Measurements from ENCODE around the gene WBP2. TPM values are rescaled to one million over a fixed set of nuclear protein-coding genes. Genes with fewer than 3 reads are reported as not detected.
A peak's percentile ranks its signal among the peaks of the same experiment; 100 is the strongest.

The WBP2 gene
- total RNA-seq, 1 donor from 2014 or later, result 69.6 TPM

- no peak for TF ChIP-seq CTCF (IDR thresholded peaks at IDR 0.05; ENCODE audit: unreplicated experiment)
- Mint-ChIP-seq H3K4me1 (ENCODE audit: unreplicated experiment) (peaks cover 22% of the 10 kb centered on the region), H3K27me3 (ENCODE audit: unreplicated experiment) (peaks cover 17% of the 10 kb centered on the region), H3K27ac (ENCODE audit: unreplicated experiment) (peak overlapping the region; percentile 74), H3K9me3 (ENCODE audit: unreplicated experiment) (no peaks in the 10 kb centered on the region), H3K4me3 (ENCODE audit: unreplicated experiment) (peak overlapping the region; percentile 66), H3K36me3 (ENCODE audit: low read depth, unreplicated experiment) (peaks cover 12% of the 10 kb centered on the region)
- no peak for DNase-seq (ENCODE audit: low spot score)
Observed at GRCh38 chr17:75893305-75894048, 38.3 kb upstream of the WBP2 start.

- Mint-ChIP-seq H3K27ac (ENCODE audit: unreplicated experiment) (no peak overlapping the region), H3K9me3 (ENCODE audit: unreplicated experiment) (no peaks in the 10 kb centered on the region), H3K36me3 (ENCODE audit: low read depth, unreplicated experiment) (peaks cover 12% of the 10 kb centered on the region), H3K4me1 (ENCODE audit: unreplicated experiment) (peaks cover 21% of the 10 kb centered on the region), H3K27me3 (ENCODE audit: unreplicated experiment) (peaks cover 15% of the 10 kb centered on the region), H3K4me3 (ENCODE audit: unreplicated experiment) (no peak overlapping the region)
- no peak for DNase-seq (ENCODE audit: low spot score)
- no peak for TF ChIP-seq CTCF (IDR thresholded peaks at IDR 0.05; ENCODE audit: unreplicated experiment)
Observed at GRCh38 chr17:75892556-75893224, 37.6 kb upstream of the WBP2 start.

- Mint-ChIP-seq H3K4me1 (ENCODE audit: unreplicated experiment) (peaks cover 16% of the 10 kb centered on the region), H3K36me3 (ENCODE audit: low read depth, unreplicated experiment) (peaks cover 12% of the 10 kb centered on the region), H3K27me3 (ENCODE audit: unreplicated experiment) (peaks cover 10% of the 10 kb centered on the region), H3K27ac (ENCODE audit: unreplicated experiment) (no peak overlapping the region), H3K9me3 (ENCODE audit: unreplicated experiment) (no peaks in the 10 kb centered on the region), H3K4me3 (ENCODE audit: unreplicated experiment) (no peak overlapping the region)
- no peak for DNase-seq (ENCODE audit: low spot score)
- no peak for TF ChIP-seq CTCF (IDR thresholded peaks at IDR 0.05; ENCODE audit: unreplicated experiment)
Observed at GRCh38 chr17:75891605-75892555, 36.7 kb upstream of the WBP2 start.

GRCh38 chr17:75891022-75891604, 36.0 kb upstream of the WBP2 start:
- peaks cover 19% of the 10 kb centered on the region for H3K4me1 Mint-ChIP-seq (ENCODE audit: unreplicated experiment)
- no peak for TF ChIP-seq CTCF (IDR thresholded peaks at IDR 0.05; ENCODE audit: unreplicated experiment)
- H3K36me3 Mint-ChIP-seq (ENCODE audit: low read depth, unreplicated experiment), result peaks cover 16% of the 10 kb centered on the region
- H3K9me3 Mint-ChIP-seq (ENCODE audit: unreplicated experiment), result no peaks in the 10 kb centered on the region
- H3K4me3 Mint-ChIP-seq (ENCODE audit: unreplicated experiment), result no peak overlapping the region
- no peak for DNase-seq (ENCODE audit: low spot score)
- H3K27me3 Mint-ChIP-seq (ENCODE audit: unreplicated experiment), result peaks cover 10% of the 10 kb centered on the region
- H3K27ac Mint-ChIP-seq (ENCODE audit: unreplicated experiment), result no peak overlapping the region
